Measurements from ENCODE around the gene ZBTB8B.
"Not testable (repeated sequence)": the region's sequence is repeated elsewhere in the genome, so short reads cannot be mapped to it uniquely, and the experiment has no call there.

ZBTB8B gene

GRCh38 chr1:32454726-32455125, 10.1 kb upstream of the ZBTB8B start:
- Histone ChIP-seq H3K27me3 (ENCODE audit: insufficient read depth, low read length) (no peaks in the 10 kb centered on the region), H3K4me1 (ENCODE audit: insufficient read depth, low read length) (no peaks in the 10 kb centered on the region), H3K9me3 (ENCODE audit: low read length) (peaks cover 6% of the 10 kb centered on the region), H3K36me3 (ENCODE audit: insufficient read depth, low read length) (no peaks in the 10 kb centered on the region), H3K4me3 (ENCODE audit: low read length) (no peak overlapping the region), H2AFZ (ENCODE audit: low read depth, low read length) (no peak overlapping the region)

GRCh38 chr1:32455958-32456357, 8.9 kb upstream of the ZBTB8B start:
- Histone ChIP-seq H3K27me3 (ENCODE audit: insufficient read depth, low read length) (no peaks in the 10 kb centered on the region), H3K9me3 (ENCODE audit: low read length) (peaks cover 7% of the 10 kb centered on the region), H2AFZ (ENCODE audit: low read depth, low read length) (no peak overlapping the region), H3K4me1 (ENCODE audit: insufficient read depth, low read length) (no peaks in the 10 kb centered on the region), H3K36me3 (ENCODE audit: insufficient read depth, low read length) (no peaks in the 10 kb centered on the region), H3K4me3 (ENCODE audit: low read length) (no peak overlapping the region)

GRCh38 chr1:32458798-32459197, 6.1 kb upstream of the ZBTB8B start:
- not testable (repeated sequence) for H3K9me3 ChIP-seq (ENCODE audit: low read length); H3K4me3 ChIP-seq (ENCODE audit: low read length); H3K36me3 ChIP-seq (ENCODE audit: insufficient read depth, low read length); H2AFZ ChIP-seq (ENCODE audit: low read depth, low read length); H3K27me3 ChIP-seq (ENCODE audit: insufficient read depth, low read length); H3K4me1 ChIP-seq (ENCODE audit: insufficient read depth, low read length)

GRCh38 chr1:32462977-32463376, 1.9 kb upstream of the ZBTB8B start:
- not testable (repeated sequence) for H2AFZ ChIP-seq (ENCODE audit: low read depth, low read length); H3K4me3 ChIP-seq (ENCODE audit: low read length); H3K9me3 ChIP-seq (ENCODE audit: low read length); H3K27me3 ChIP-seq (ENCODE audit: insufficient read depth, low read length); H3K4me1 ChIP-seq (ENCODE audit: insufficient read depth, low read length); H3K36me3 ChIP-seq (ENCODE audit: insufficient read depth, low read length)

GRCh38 chr1:32464191-32464715, 619 bp upstream of the ZBTB8B start:
- H2AFZ ChIP-seq (ENCODE audit: low read depth, low read length): peak overlapping the region; percentile 93
- peaks cover 10% of the 10 kb centered on the region for H3K27me3 ChIP-seq (ENCODE audit: insufficient read depth, low read length)
- peaks cover 8% of the 10 kb centered on the region for H3K4me1 ChIP-seq (ENCODE audit: insufficient read depth, low read length)
- peak overlapping the region; percentile 74 for H3K4me3 ChIP-seq (ENCODE audit: low read length)
- H3K36me3 ChIP-seq (ENCODE audit: insufficient read depth, low read length): no peaks in the 10 kb centered on the region
- peaks cover 4% of the 10 kb centered on the region for H3K9me3 ChIP-seq (ENCODE audit: low read length)

- H3K9me3 ChIP-seq (ENCODE audit: low read length): no peaks in the 10 kb centered on the region
- peak overlapping the region; percentile 74 for H3K4me3 ChIP-seq (ENCODE audit: low read length)
- peaks cover 10% of the 10 kb centered on the region for H3K27me3 ChIP-seq (ENCODE audit: insufficient read depth, low read length)
- peak overlapping the region; percentile 93 for H2AFZ ChIP-seq (ENCODE audit: low read depth, low read length)
- no peaks in the 10 kb centered on the region for H3K36me3 ChIP-seq (ENCODE audit: insufficient read depth, low read length)
- peaks cover 8% of the 10 kb centered on the region for H3K4me1 ChIP-seq (ENCODE audit: insufficient read depth, low read length)
Measured at GRCh38 chr1:32465578-32465933, 684 bp downstream of the ZBTB8B start.

- H2AFZ ChIP-seq (ENCODE audit: low read depth, low read length): no peak overlapping the region
- H3K4me1 ChIP-seq (ENCODE audit: insufficient read depth, low read length): peaks cover 8% of the 10 kb centered on the region
- H3K36me3 ChIP-seq (ENCODE audit: insufficient read depth, low read length): peaks cover 6% of the 10 kb centered on the region
- H3K4me3 ChIP-seq (ENCODE audit: low read length): no peak overlapping the region
- peaks cover 8% of the 10 kb centered on the region for H3K27me3 ChIP-seq (ENCODE audit: insufficient read depth, low read length)
- H3K9me3 ChIP-seq (ENCODE audit: low read length): peaks cover 6% of the 10 kb centered on the region
Measured at GRCh38 chr1:32466761-32467160, 1.9 kb downstream of the ZBTB8B start.

GRCh38 chr1:32468791-32469190, 3.9 kb downstream of the ZBTB8B start:
- H3K9me3 ChIP-seq (ENCODE audit: low read length): peaks cover 6% of the 10 kb centered on the region
- peaks cover 8% of the 10 kb centered on the region for H3K4me1 ChIP-seq (ENCODE audit: insufficient read depth, low read length)
- no peaks in the 10 kb centered on the region for H3K27me3 ChIP-seq (ENCODE audit: insufficient read depth, low read length)
- no peak overlapping the region for H2AFZ ChIP-seq (ENCODE audit: low read depth, low read length)
- no peak overlapping the region for H3K4me3 ChIP-seq (ENCODE audit: low read length)
- H3K36me3 ChIP-seq (ENCODE audit: insufficient read depth, low read length): peaks cover 6% of the 10 kb centered on the region

GRCh38 chr1:32470431-32470830, 5.6 kb downstream of the ZBTB8B start:
- H3K9me3 ChIP-seq (ENCODE audit: low read length): peaks cover 6% of the 10 kb centered on the region
- no peak overlapping the region for H2AFZ ChIP-seq (ENCODE audit: low read depth, low read length)
- H3K27me3 ChIP-seq (ENCODE audit: insufficient read depth, low read length): no peaks in the 10 kb centered on the region
- H3K36me3 ChIP-seq (ENCODE audit: insufficient read depth, low read length): peaks cover 6% of the 10 kb centered on the region
- H3K4me1 ChIP-seq (ENCODE audit: insufficient read depth, low read length): peaks cover 3% of the 10 kb centered on the region
- no peak overlapping the region for H3K4me3 ChIP-seq (ENCODE audit: low read length)

GRCh38 chr1:32470991-32471694, 6.3 kb downstream of the ZBTB8B start:
- peaks cover 6% of the 10 kb centered on the region for H3K9me3 ChIP-seq (ENCODE audit: low read length)
- H2AFZ ChIP-seq (ENCODE audit: low read depth, low read length): no peak overlapping the region

GRCh38 chr1:32471695-32472362, 7.0 kb downstream of the ZBTB8B start:
- no peak overlapping the region for H3K4me3 ChIP-seq (ENCODE audit: low read length)
- peaks cover 6% of the 10 kb centered on the region for H3K9me3 ChIP-seq (ENCODE audit: low read length)
- no peaks in the 10 kb centered on the region for H3K27me3 ChIP-seq (ENCODE audit: insufficient read depth, low read length)
- no peak overlapping the region for H2AFZ ChIP-seq (ENCODE audit: low read depth, low read length)
- H3K36me3 ChIP-seq (ENCODE audit: insufficient read depth, low read length): peaks cover 6% of the 10 kb centered on the region
- H3K4me1 ChIP-seq (ENCODE audit: insufficient read depth, low read length): no peaks in the 10 kb centered on the region

More at GRCh38 chr1:32470991-32471694, 6.3 kb downstream of the ZBTB8B start:
- peaks cover 6% of the 10 kb centered on the region for H3K36me3 ChIP-seq (ENCODE audit: insufficient read depth, low read length)
- no peaks in the 10 kb centered on the region for H3K27me3 ChIP-seq (ENCODE audit: insufficient read depth, low read length)
- no peak overlapping the region for H3K4me3 ChIP-seq (ENCODE audit: low read length)
- H3K4me1 ChIP-seq (ENCODE audit: insufficient read depth, low read length): no peaks in the 10 kb centered on the region

- not testable (repeated sequence) for H3K9me3 ChIP-seq (ENCODE audit: low read length); H3K36me3 ChIP-seq (ENCODE audit: insufficient read depth, low read length); H3K4me3 ChIP-seq (ENCODE audit: low read length); H2AFZ ChIP-seq (ENCODE audit: low read depth, low read length); H3K27me3 ChIP-seq (ENCODE audit: insufficient read depth, low read length); H3K4me1 ChIP-seq (ENCODE audit: insufficient read depth, low read length)
Measured at GRCh38 chr1:32472966-32473365, 8.1 kb downstream of the ZBTB8B start.

- H2AFZ ChIP-seq (ENCODE audit: low read depth, low read length): no peak overlapping the region
- H3K4me1 ChIP-seq (ENCODE audit: insufficient read depth, low read length): no peaks in the 10 kb centered on the region
- peaks cover 6% of the 10 kb centered on the region for H3K9me3 ChIP-seq (ENCODE audit: low read length)
- H3K4me3 ChIP-seq (ENCODE audit: low read length): no peak overlapping the region
- no peaks in the 10 kb centered on the region for H3K27me3 ChIP-seq (ENCODE audit: insufficient read depth, low read length)
- H3K36me3 ChIP-seq (ENCODE audit: insufficient read depth, low read length): peaks cover 6% of the 10 kb centered on the region
Measured at GRCh38 chr1:32474954-32475353, 10.1 kb downstream of the ZBTB8B start.
